IPS DF 19.7 (cell line): ENCODE measurements around the gene TBC1D1.

Source experiments
- DNase-seq: peaks from one replicate; pipeline ENCODE4 v3.0.0-alpha.2; 2013; ENCODE audit warnings: low read depth, low spot score

Gene TBC1D1

GRCh38 chr4:38099908-38100407 is 209.1 kb downstream of the TBC1D1 start:
- DNase-seq: no peak

GRCh38 chr4:38100474-38101255 is 209.8 kb downstream of the TBC1D1 start:
- DNase-seq: no peak

- no peak for DNase-seq
Observed at GRCh38 chr4:38101563-38101962, 210.7 kb downstream of the TBC1D1 start.

- DNase-seq: no peak
Observed at GRCh38 chr4:38102957-38103588, 212.2 kb downstream of the TBC1D1 start.

GRCh38 chr4:38105475-38106220 is 214.8 kb downstream of the TBC1D1 start:
- no peak for DNase-seq

- no peak for DNase-seq
Observed at GRCh38 chr4:38106311-38106710, 215.4 kb downstream of the TBC1D1 start.

GRCh38 chr4:38106886-38107514 is 216.1 kb downstream of the TBC1D1 start:
- DNase-seq: no peak

- DNase-seq: no peak
Observed at GRCh38 chr4:38107818-38108217, 216.9 kb downstream of the TBC1D1 start.

GRCh38 chr4:38109370-38109769 is 218.5 kb downstream of the TBC1D1 start:
- DNase-seq: no peak

- DNase-seq: no peak
Observed at GRCh38 chr4:38109896-38110295, 219.0 kb downstream of the TBC1D1 start.

- no peak for DNase-seq
Observed at GRCh38 chr4:38111024-38111423, 220.1 kb downstream of the TBC1D1 start.

GRCh38 chr4:38111717-38112116 is 220.8 kb downstream of the TBC1D1 start:
- DNase-seq: no peak

GRCh38 chr4:38113132-38113531 is 222.2 kb downstream of the TBC1D1 start:
- no peak for DNase-seq

GRCh38 chr4:38113551-38113950 is 222.7 kb downstream of the TBC1D1 start:
- DNase-seq: no peak

GRCh38 chr4:38114386-38115150 is 223.7 kb downstream of the TBC1D1 start:
- DNase-seq: no peak

- DNase-seq: no peak
Observed at GRCh38 chr4:38115601-38116000, 224.7 kb downstream of the TBC1D1 start.

- DNase-seq: no peak
Observed at GRCh38 chr4:38117591-38117990, 226.7 kb downstream of the TBC1D1 start.

GRCh38 chr4:38119668-38120385 is 228.9 kb downstream of the TBC1D1 start:
- DNase-seq: no peak

- DNase-seq: no peak
Observed at GRCh38 chr4:38120772-38121171, 229.9 kb downstream of the TBC1D1 start.

GRCh38 chr4:38122060-38122459 is 231.2 kb downstream of the TBC1D1 start:
- no peak for DNase-seq
